Retinal pigment epithelial cell (primary cell): Measurements from ENCODE around the gene MICU1.
"Not testable (repeated sequence)": the region's sequence is repeated elsewhere in the genome, so short reads cannot be mapped to it uniquely, and the experiment has no call there.

Source experiments
- DNase-seq: peaks from one replicate; pipeline ENCODE4 v3.0.0-alpha.2; 2010; ENCODE audit warnings: low read depth
- H3K4me3 ChIP-seq: 2 replicates; pipeline ENCODE4 v1.5.1; 2011; ENCODE audit warnings: mild to moderate bottlenecking, low read length, control low read depth, moderate library complexity
- TF ChIP-seq, protein P1 (sequence below): conservative IDR thresholded peaks from 2 replicates; pipeline ENCODE4 v1.5.1; 2011; ENCODE audit warnings: low read depth, low read length, control low read depth, inconsistent platforms

Gene MICU1

DNA sequence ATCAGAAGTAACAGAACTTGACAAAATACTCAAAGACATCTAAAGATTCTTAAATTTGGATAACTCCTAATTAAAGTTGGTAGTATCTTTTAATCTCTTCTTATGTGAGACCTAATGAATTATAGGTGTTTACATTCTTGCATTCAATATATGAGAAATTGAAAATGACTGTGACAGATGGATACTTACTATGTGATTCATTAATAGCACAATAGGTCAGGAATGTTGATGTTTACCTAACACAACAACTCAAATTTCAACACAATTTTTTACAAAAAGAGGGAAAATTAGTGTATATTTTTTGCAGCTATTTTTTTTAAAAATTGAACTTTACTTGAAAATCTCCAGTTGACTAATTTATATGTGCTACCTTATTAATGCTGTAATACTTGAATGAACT, 34.3 kb upstream of the MICU1 start:
- TF ChIP-seq, protein P1, sequence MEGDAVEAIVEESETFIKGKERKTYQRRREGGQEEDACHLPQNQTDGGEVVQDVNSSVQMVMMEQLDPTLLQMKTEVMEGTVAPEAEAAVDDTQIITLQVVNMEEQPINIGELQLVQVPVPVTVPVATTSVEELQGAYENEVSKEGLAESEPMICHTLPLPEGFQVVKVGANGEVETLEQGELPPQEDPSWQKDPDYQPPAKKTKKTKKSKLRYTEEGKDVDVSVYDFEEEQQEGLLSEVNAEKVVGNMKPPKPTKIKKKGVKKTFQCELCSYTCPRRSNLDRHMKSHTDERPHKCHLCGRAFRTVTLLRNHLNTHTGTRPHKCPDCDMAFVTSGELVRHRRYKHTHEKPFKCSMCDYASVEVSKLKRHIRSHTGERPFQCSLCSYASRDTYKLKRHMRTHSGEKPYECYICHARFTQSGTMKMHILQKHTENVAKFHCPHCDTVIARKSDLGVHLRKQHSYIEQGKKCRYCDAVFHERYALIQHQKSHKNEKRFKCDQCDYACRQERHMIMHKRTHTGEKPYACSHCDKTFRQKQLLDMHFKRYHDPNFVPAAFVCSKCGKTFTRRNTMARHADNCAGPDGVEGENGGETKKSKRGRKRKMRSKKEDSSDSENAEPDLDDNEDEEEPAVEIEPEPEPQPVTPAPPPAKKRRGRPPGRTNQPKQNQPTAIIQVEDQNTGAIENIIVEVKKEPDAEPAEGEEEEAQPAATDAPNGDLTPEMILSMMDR, result no peak
- H3K4me3 ChIP-seq, result no peak overlapping the region
- DNase-seq, result no peak

DNA sequence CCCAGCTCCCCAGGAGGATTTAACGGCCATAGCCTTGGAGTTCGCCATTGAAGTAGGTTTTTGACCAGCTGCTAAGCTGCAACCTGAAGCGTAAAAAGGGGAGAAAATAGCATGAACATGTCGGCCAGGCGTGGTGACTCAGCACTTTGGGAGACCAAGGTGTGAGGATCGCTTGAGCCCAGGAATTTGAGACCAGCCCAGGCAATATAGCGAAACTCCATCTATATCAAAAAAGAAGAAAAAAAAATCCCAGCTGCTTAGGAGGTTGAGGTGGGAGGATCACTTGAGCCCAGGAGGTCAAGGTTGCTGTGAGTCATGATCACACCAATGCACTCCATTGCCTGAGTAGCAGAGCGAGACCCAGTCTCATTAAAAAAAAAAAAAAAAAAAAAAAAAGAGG, 33.8 kb upstream of the MICU1 start:
- TF ChIP-seq, protein P1, result no peak
- no peak for DNase-seq
- H3K4me3 ChIP-seq, result no peak overlapping the region

DNA sequence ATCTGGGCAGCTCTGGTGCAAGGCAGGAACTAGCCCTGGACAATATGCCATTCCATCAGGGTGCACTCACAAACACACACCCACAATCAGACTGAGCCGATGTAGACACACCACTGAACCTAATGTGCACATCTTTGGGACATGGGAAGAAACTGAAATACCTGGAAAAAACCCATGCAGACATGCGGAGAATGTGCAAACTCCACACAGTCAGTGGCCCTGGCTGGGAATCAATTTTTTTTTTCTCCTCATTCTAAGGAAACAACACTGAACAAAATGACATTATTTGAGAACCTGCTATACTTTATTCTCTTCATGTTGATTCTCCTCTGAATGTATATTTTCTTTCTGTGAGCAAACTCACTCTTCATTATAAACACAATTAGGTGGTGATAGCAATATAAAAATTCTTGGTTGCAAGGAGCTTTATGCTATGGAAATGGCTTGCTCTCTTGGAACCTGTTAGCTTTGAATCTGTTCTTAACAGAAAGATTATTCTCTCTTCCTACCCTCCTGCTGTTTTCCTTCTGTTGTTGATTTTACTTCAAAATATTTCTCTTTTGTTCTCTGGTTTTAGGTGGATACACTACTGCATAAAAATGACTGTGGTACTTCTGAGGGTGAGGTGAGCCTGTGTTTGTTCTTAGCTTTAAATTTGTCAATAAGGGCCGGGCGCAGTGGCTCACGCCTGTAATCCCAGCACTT, 33.0 kb upstream of the MICU1 start:
- no peak for DNase-seq
- TF ChIP-seq, protein P1, result no peak
- H3K4me3 ChIP-seq, result no peak overlapping the region

DNA sequence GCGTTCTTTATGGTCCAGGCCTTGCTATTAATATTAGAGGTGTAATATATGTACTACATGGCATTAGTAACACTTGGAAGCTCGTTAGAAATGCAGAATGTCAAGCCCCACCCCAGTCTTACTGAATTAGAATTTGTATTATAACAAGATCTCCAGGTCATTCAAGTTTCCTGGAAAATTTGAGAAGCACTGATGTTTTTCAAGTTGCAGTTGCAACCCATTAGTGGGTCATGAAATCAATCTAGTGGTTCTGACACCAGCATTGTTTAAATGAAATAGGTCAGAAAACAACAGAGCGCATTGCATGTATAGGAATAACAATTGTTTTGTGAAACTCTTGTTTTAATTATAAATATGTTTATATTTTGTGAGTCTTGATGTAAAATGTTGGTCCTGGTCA, 28.8 kb upstream of the MICU1 start:
- no peak for DNase-seq
- H3K4me3 ChIP-seq, result no peak overlapping the region
- TF ChIP-seq, protein P1, result no peak

DNA sequence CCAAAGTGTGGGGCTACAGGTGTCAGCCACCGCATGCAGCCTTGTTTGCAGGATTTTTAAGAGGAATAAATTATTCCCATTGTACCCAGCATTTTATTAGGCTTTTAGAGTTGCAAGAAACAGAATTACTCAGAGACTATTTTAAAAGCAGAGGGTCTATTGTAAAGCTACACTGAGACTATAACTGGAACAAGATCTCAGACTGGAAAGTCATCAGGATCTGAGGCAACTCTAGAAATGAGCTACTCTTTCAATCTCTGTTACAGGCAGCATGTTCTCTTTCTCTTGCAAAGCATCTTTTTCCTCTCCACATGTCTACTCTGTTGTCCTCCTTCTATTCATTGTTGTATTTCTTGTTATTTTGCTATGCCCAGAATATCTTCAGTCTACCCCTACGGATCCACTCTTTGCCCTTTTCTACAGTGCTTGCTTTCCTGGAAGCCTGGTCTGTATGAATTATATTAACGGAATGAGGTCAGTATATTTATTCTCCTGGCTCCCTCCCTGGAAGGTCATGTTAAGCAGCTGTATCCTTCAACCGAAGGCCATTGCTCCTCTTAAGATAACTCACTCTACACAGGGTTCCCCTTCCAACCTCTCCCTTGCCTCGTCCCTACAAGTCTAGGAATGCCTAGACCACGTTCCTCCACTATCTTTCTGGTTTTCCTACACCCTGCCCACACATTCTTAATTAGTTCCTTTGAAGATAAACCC, 27.7 kb upstream of the MICU1 start:
- TF ChIP-seq, protein P1, result no peak
- no peak for DNase-seq
- no peak overlapping the region for H3K4me3 ChIP-seq

- no peak overlapping the region for H3K4me3 ChIP-seq
- no peak for DNase-seq
- TF ChIP-seq, protein P1, result no peak
These were observed 23.4 kb upstream of the MICU1 start for GRCh38 chr10:72649291-72649690.

DNA sequence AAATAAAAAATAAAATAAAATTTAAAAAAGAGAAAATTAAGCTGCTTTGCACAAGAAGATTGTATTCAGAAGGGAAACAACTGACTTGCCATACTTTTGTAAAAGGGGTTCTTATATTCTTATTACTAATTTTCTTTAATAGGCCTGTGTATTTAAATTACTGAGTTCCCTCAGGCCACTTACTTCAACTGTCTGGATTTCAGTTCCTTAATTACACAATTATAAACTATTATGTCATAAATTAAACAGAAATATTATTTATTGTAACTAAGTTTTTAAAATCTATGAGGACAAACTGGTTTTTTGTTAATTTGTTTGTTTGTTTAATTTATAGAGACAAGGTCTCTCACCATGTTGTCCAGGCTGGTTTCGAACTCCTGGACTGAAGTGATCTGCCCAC, 22.4 kb upstream of the MICU1 start:
- H3K4me3 ChIP-seq, result no peak overlapping the region
- DNase-seq, result no peak
- TF ChIP-seq, protein P1, result no peak

GRCh38 chr10:72646971-72647370, 21.1 kb upstream of the MICU1 start:
- H3K4me3 ChIP-seq, DNase-seq: not testable (repeated sequence)
